HG03103 (cell line): ENCODE results near the gene TCF12.
"Not testable (repeated sequence)": the region's sequence is repeated elsewhere in the genome, so short reads cannot be mapped to it uniquely, and the experiment has no call there.

Experiments used
- ATAC-seq: cut with Tn5 transposase; IDR thresholded peaks from one replicate; pipeline ENCODE4 v1.9.1; 2021; ENCODE audit warnings: low read depth; ENCODE audit not compliant: unreplicated experiment

TCF12 gene

DNA sequence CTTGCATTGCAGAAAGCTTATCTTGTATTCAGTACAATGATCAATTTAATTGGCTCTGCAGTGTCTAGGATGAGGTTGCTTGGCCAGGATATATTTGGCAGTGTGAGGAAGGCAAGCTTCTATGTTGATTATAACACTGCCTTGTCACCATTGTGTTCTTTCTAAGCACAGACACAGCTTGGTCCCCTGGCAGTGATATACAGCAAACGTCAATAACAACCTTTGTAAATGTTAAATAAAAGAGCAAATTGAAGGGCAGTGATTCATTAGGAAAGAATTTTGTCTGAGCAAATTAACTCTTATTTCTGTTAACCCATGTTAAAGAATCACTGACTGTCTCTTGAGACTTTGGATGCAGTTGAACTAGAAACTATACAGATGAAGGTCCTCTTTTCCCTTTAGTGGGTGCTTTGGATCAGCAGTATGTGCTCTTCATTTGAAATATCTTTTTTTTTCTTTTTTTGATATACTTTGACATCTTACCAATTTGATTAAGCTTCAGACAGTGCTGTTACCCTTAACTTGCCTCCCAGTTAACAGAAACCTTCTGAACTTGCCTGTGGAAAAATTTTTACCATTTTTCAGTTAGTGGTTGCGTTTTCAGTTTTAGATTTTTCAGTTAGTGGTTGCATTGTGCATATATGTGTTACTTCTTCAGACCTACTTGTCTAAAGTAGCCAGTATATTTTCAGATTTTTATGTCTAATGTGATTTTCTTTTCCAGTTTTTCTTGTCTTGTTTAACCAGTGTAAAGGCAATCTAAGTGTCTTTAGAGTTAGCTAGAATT, 199.8 kb downstream of the TCF12 start:
- no peak for ATAC-seq

DNA sequence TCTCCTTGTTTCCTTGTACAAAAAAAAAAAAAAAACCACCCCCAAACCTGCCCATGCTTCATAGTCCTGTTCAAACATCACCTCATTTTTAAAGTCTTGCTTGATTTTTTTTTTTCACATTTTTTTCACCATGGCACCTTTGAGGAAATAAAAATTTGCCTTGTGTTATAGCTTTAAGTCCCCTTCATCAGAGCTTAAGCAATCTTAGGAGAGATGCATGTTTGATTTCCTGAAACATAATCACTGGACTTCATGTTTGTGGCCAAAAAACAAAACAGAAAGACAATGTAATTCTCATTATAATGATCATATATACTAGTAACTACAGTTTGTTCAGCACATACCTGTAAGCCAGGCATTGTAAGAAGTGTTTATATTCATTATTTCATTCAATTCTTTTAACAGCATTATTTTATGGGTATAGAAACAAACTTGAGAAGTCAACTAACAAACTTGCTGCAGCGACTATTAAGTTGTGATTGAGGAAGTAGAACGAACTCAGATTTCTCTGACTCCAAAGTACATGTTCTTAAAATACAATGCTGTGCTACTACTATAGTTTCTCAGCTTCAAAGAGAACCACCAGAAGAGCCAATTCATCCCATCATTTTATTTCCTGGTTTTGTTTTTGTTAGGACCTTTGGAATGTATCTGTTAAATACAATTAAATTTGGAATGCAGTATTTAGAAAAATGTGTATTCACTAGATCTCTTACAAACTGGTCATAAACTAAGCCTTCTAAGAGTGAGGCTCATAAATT, 203.8 kb downstream of the TCF12 start:
- no peak for ATAC-seq

DNA sequence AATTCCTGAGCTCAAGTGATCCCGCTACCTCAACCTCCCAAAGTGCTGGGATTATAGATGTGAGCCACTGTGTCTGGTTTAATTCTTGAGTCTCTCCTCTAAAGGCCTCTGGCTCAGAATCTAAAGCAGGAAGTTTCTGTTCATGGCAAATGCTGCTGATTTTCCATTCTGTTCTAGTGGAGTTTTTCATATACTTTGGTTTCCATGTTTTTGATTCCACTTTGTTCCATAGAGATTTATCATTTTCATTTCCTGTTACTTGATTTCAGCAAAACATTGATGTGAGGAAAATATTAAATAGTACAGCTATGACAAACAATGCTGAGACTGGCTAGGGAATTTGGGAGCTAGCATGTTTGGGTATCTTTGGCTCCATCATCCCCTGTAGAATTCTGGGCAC, 205.6 kb downstream of the TCF12 start:
- ATAC-seq, result no peak

DNA sequence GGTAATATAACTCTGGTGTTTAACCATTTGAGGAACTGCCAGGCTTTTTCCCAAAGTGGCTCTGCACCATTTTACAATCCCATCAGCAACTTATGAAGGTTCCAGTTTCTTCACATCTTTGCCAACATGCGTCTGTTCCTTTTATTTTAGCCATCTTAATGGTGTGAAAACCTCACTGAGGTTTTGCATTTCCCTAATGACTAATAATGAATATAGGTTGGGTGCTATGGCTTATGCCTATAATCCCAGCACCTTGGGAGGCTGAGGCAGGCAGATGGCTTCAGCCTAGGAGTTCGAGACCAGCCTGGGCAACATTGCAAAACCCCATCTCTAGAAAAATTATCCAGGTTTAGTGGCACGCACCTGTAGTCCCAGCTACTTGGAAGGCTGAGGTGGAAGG, 210.6 kb downstream of the TCF12 start:
- no peak for ATAC-seq

GRCh38 chr15:57130956-57131355, 212.5 kb downstream of the TCF12 start:
- ATAC-seq, result no peak

DNA sequence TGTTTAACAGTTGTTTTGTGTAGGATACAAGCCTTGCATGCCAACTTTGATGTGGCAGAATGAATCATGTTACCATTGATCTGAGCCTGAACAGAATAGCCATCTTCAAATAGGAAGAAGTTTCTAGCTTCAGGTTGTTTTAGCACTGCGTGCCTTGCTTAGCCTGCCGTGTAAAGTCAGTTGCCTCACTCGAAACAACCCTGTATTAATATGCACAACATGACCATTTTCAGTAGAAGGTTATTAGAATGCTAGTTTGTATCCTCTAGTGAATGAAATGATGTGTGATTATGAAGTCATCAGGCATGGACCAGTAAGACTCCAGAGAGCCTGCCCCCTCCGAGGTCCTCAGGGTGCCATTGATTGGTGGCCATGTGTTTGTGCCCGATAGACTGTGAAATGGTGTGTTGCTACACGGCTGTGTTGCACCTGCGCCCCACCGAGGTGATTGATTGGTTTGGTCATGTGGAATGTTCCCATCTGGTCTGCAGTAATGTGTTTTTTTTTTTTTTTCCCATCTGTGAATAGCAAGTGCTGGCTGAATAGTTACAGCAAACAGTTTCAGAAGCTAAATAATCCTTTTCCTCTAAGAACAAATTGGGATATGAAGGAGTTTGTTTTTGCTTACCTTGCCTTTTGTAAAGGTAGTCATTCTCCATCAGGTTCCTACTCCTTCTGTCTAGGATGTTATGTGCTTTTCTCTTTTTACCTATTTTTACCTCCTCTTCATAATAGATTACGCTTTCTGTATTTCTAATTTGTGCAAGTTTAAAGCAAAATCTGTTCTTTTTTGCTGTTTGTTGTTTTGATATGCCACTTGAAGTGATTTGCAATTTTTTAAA, 214.9 kb downstream of the TCF12 start:
- ATAC-seq, result no peak

- ATAC-seq, result no peak
Observed at GRCh38 chr15:57134071-57134605, 215.7 kb downstream of the TCF12 start.

- ATAC-seq, result no peak
Observed at GRCh38 chr15:57134851-57135250, 216.4 kb downstream of the TCF12 start.

- ATAC-seq, result no peak
Observed at GRCh38 chr15:57135800-57136199, 217.4 kb downstream of the TCF12 start.

GRCh38 chr15:57138349-57138788, 219.9 kb downstream of the TCF12 start:
- ATAC-seq, result no peak

- ATAC-seq, result no peak
Observed at GRCh38 chr15:57143511-57144078, 225.2 kb downstream of the TCF12 start.

- no peak for ATAC-seq
Observed at GRCh38 chr15:57144448-57144847, 226.0 kb downstream of the TCF12 start.

- no peak for ATAC-seq
Observed at GRCh38 chr15:57146506-57147201, 228.2 kb downstream of the TCF12 start.

GRCh38 chr15:57147621-57148020, 229.2 kb downstream of the TCF12 start:
- ATAC-seq, result no peak

- ATAC-seq, result no peak
Observed at GRCh38 chr15:57148262-57148661, 229.8 kb downstream of the TCF12 start.

DNA sequence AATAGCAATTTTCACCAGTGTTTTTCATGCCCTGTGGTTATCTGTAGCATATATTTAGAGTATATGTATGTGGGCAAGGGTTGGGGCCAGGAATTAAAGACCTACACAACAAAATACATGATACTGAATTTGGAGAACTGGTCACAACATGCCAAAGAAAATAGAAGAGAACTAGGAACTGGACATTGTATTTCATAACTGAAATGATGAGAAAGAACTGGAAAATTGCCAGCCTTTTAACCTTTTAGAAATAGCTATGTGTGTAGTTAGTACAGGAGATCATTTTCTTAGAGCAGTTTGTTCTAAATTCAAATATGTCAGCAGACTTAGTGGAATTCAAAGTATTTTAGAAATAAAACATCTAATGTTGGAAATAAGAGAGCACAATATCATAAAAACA, 230.8 kb downstream of the TCF12 start:
- ATAC-seq, result no peak

- no peak for ATAC-seq
Observed at GRCh38 chr15:57150066-57150865, 231.8 kb downstream of the TCF12 start.

GRCh38 chr15:57150866-57151203, 232.4 kb downstream of the TCF12 start:
- ATAC-seq, result not testable (repeated sequence)

- ATAC-seq, result no peak
Observed at GRCh38 chr15:57152133-57152532, 233.7 kb downstream of the TCF12 start.
